Measurements from ENCODE around the gene CPLX1. TPM values are rescaled to one million over a fixed set of nuclear protein-coding genes. Genes with fewer than 3 reads are reported as not detected.
"Not testable (repeated sequence)": the region's sequence is repeated elsewhere in the genome, so short reads cannot be mapped to it uniquely, and the experiment has no call there.

The CPLX1 gene
- total RNA-seq, 1 donor from 2014 or later = 0.64 TPM

DNA sequence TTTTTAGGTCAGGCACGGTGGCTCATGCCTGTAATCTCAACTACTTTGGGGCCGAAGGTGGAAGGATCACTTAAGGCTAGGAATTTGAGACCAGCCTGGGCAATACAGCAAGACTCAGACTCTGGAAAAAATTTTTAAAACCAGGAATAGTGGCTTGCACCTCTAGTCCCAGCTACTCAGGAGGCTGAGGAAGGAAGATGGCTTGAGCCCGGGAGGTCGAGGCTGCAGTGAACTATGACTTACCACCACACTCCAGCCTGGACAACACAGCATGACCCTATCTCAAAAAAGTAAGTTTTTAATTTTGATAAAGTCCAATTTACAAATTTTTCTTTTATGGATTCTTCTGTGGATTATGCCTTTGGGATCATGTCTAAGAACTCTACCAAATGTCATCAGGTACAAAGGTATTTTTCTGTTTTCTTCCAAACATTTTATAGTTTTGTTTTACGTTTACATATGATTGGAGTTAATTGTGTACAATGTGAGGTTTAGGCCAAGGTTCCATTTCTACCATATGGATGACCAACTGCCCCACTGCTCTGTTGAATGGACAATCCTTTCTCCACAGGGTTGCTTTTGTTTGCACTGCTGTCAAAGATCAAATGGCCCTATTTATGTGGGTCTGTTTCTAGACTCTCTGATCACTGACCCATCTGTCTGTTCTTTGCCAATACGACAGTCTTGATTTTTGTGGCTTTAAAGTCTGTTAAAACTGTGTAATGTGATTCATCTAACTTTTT is 48.2 kb downstream of the CPLX1 start:
- Mint-ChIP-seq H3K27me3 (ENCODE audit: low read depth) (no peaks in the 10 kb centered on the region), H3K36me3 (ENCODE audit: low read depth) (peaks cover 70% of the 10 kb centered on the region), H3K9me3 (no peaks in the 10 kb centered on the region), H3K4me3 (ENCODE audit: low read depth) (no peak overlapping the region), H3K27ac (no peak overlapping the region), H3K4me1 (ENCODE audit: low read depth) (peaks cover 45% of the 10 kb centered on the region)
- intact Hi-C loops (cut with micrococcal nuclease) = no loop called here
- no peak for DNase-seq (ENCODE audit: low spot score)

- Mint-ChIP-seq H3K9me3 (no peaks in the 10 kb centered on the region), H3K27ac (no peak overlapping the region), H3K36me3 (ENCODE audit: low read depth) (peaks cover 76% of the 10 kb centered on the region), H3K4me1 (ENCODE audit: low read depth) (peaks cover 39% of the 10 kb centered on the region), H3K4me3 (ENCODE audit: low read depth) (no peak overlapping the region), H3K27me3 (ENCODE audit: low read depth) (no peaks in the 10 kb centered on the region)
- intact Hi-C loops (cut with micrococcal nuclease) = no loop called here
- DNase-seq (ENCODE audit: low spot score) = no peak
Measured at GRCh38 chr4:776743-777441, 49.0 kb downstream of the CPLX1 start.

- H3K27ac Mint-ChIP-seq; intact Hi-C loops (cut with micrococcal nuclease): not testable (repeated sequence)
- peaks cover 36% of the 10 kb centered on the region for H3K4me1 Mint-ChIP-seq (ENCODE audit: low read depth)
Measured at GRCh38 chr4:775485-775884, 50.4 kb downstream of the CPLX1 start.

DNA sequence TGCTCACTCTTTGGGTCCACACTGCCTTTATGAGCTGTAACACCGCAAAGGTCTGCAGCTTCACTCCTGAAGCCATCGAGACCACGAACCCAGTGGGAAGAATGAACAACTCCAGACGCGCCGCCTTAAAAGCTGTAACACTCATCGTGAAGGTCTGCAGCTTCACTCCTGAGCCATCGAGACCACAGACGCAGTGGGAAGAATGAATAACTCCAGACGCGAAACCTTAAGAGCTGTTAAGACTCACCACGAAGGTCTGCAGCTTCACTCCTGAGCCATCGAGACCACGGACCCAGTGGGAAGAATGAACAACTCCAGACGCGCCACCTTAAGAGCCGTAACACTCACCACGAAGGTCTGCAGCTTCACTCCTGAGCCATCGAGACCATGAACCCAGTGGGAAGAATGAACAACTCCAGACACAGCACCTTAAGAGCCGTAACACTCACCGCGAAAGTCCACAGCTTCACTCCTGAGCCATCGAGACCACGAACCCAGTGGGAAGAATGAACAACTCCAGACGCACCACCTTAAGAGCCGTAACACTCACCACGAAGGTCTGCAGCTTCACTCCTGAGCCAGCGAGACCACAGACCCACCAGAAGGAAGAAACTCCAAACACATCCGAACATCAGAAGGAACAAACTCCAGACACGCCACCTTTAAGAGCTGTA is 51.4 kb downstream of the CPLX1 start:
- H3K9me3 Mint-ChIP-seq; H3K27me3 Mint-ChIP-seq (ENCODE audit: low read depth); DNase-seq (ENCODE audit: low spot score); intact Hi-C loops (cut with micrococcal nuclease); H3K27ac Mint-ChIP-seq; H3K4me3 Mint-ChIP-seq (ENCODE audit: low read depth): not testable (repeated sequence)
- Mint-ChIP-seq H3K36me3 (ENCODE audit: low read depth) (peaks cover 77% of the 10 kb centered on the region), H3K4me1 (ENCODE audit: low read depth) (peaks cover 31% of the 10 kb centered on the region)

More at GRCh38 chr4:775485-775884, 50.4 kb downstream of the CPLX1 start:
- peaks cover 77% of the 10 kb centered on the region for H3K36me3 Mint-ChIP-seq (ENCODE audit: low read depth)
- H3K4me3 Mint-ChIP-seq (ENCODE audit: low read depth); H3K9me3 Mint-ChIP-seq; H3K27me3 Mint-ChIP-seq (ENCODE audit: low read depth); DNase-seq (ENCODE audit: low spot score): not testable (repeated sequence)

GRCh38 chr4:773214-773613 is 52.7 kb downstream of the CPLX1 start:
- no peaks in the 10 kb centered on the region for H3K27me3 Mint-ChIP-seq (ENCODE audit: low read depth)
- no peak for DNase-seq (ENCODE audit: low spot score)
- H3K9me3 Mint-ChIP-seq = no peaks in the 10 kb centered on the region
- peaks cover 70% of the 10 kb centered on the region for H3K36me3 Mint-ChIP-seq (ENCODE audit: low read depth)
- H3K4me1 Mint-ChIP-seq (ENCODE audit: low read depth) = peaks cover 28% of the 10 kb centered on the region
- H3K27ac Mint-ChIP-seq = no peak overlapping the region
- intact Hi-C loops (cut with micrococcal nuclease) = no loop called here
- H3K4me3 Mint-ChIP-seq (ENCODE audit: low read depth) = no peak overlapping the region

GRCh38 chr4:772776-773175 is 53.2 kb downstream of the CPLX1 start:
- Mint-ChIP-seq H3K27ac (no peak overlapping the region), H3K27me3 (ENCODE audit: low read depth) (no peaks in the 10 kb centered on the region), H3K4me1 (ENCODE audit: low read depth) (peaks cover 24% of the 10 kb centered on the region), H3K36me3 (ENCODE audit: low read depth) (peaks cover 66% of the 10 kb centered on the region), H3K9me3 (no peaks in the 10 kb centered on the region), H3K4me3 (ENCODE audit: low read depth) (no peak overlapping the region)
- intact Hi-C loops (cut with micrococcal nuclease) = no loop called here
- no peak for DNase-seq (ENCODE audit: low spot score)

GRCh38 chr4:772118-772517 is 53.8 kb downstream of the CPLX1 start:
- intact Hi-C loops (cut with micrococcal nuclease) = no loop called here
- Mint-ChIP-seq H3K4me1 (ENCODE audit: low read depth) (peaks cover 18% of the 10 kb centered on the region), H3K4me3 (ENCODE audit: low read depth) (no peak overlapping the region), H3K36me3 (ENCODE audit: low read depth) (peaks cover 65% of the 10 kb centered on the region), H3K27ac (no peak overlapping the region), H3K9me3 (no peaks in the 10 kb centered on the region), H3K27me3 (ENCODE audit: low read depth) (no peaks in the 10 kb centered on the region)
- DNase-seq (ENCODE audit: low spot score) = no peak

DNA sequence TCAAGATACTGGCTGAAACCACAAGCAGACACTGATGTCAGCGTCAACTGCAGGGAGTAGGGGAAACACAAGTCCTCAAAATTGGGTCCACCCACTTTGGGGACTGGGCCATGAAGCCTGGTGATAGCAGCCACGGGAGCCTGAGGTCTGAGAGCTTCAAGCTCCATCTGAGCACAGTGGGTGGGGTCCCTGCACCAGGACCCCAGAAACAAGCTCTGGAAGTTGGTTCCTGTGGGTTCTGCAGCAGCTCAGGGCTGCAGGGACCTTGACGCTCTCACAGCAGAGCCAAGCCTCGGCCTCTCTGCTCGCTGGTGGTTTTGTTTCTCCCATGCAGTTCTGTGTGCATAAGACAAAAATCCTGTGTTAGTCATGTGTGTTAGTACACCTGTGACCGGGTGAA is 54.5 kb downstream of the CPLX1 start:
- Mint-ChIP-seq H3K4me3 (ENCODE audit: low read depth) (no peak overlapping the region), H3K36me3 (ENCODE audit: low read depth) (peaks cover 65% of the 10 kb centered on the region), H3K27ac (no peak overlapping the region), H3K27me3 (ENCODE audit: low read depth) (no peaks in the 10 kb centered on the region), H3K4me1 (ENCODE audit: low read depth) (peaks cover 15% of the 10 kb centered on the region), H3K9me3 (no peaks in the 10 kb centered on the region)
- intact Hi-C loops (cut with micrococcal nuclease) = no loop called here
- no peak for DNase-seq (ENCODE audit: low spot score)

DNA sequence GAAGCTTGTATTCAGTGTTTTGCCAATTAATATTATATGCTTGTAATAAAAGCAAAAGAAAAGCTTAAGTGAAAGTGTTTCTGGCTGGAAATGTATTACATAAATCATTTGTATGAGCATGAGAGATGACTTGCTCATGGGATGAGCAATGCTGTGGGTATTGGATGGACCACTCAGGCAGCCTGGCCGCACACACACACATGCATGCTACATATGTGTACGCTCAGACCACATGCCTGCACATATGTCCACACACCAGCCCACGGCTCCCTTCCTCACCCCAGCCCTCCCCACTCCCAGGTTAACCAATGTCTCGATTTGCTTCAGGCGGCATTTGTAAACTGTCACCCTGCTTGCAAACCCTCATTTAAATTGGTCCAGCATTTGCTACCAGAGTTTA is 55.9 kb downstream of the CPLX1 start:
- intact Hi-C loops (cut with micrococcal nuclease) = no loop called here
- Mint-ChIP-seq H3K9me3 (no peaks in the 10 kb centered on the region), H3K27ac (no peak overlapping the region), H3K4me1 (ENCODE audit: low read depth) (peaks cover 10% of the 10 kb centered on the region), H3K4me3 (ENCODE audit: low read depth) (no peak overlapping the region), H3K27me3 (ENCODE audit: low read depth) (no peaks in the 10 kb centered on the region), H3K36me3 (ENCODE audit: low read depth) (peaks cover 55% of the 10 kb centered on the region)
- no peak for DNase-seq (ENCODE audit: low spot score)

- H3K36me3 Mint-ChIP-seq (ENCODE audit: low read depth) = peaks cover 55% of the 10 kb centered on the region
- H3K27me3 Mint-ChIP-seq (ENCODE audit: low read depth) = no peaks in the 10 kb centered on the region
- H3K4me1 Mint-ChIP-seq (ENCODE audit: low read depth) = peaks cover 8% of the 10 kb centered on the region
- DNase-seq (ENCODE audit: low spot score) = no peak
- no peak overlapping the region for H3K27ac Mint-ChIP-seq
- H3K9me3 Mint-ChIP-seq = no peaks in the 10 kb centered on the region
- intact Hi-C loops (cut with micrococcal nuclease) = no loop called here
- no peak overlapping the region for H3K4me3 Mint-ChIP-seq (ENCODE audit: low read depth)
Measured at GRCh38 chr4:769511-769910, 56.4 kb downstream of the CPLX1 start.

DNA sequence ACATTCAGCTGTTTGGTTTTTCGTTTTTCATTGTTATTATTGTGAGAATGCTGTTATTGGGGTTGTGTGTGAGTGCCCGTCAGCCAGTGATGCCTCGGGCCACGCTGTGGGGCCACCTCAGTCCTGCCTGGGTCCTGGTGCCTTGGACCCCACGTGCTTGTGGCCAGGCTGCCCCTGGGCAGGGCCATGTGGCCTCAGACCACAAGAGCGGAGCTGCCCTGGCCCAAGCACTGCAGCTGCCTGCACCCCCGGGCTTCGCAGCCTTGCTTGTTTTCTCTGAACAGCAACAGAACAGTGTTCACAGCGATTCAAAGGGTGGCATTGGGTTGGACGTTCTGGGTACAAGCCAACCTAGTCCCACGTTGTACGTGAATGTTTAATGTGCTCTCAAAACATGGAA is 56.9 kb downstream of the CPLX1 start:
- H3K4me1 Mint-ChIP-seq (ENCODE audit: low read depth) = peaks cover 5% of the 10 kb centered on the region
- DNase-seq (ENCODE audit: low spot score) = no peak
- no peaks in the 10 kb centered on the region for H3K27me3 Mint-ChIP-seq (ENCODE audit: low read depth)
- H3K9me3 Mint-ChIP-seq = no peaks in the 10 kb centered on the region
- intact Hi-C loops (cut with micrococcal nuclease) = no loop called here
- no peak overlapping the region for H3K4me3 Mint-ChIP-seq (ENCODE audit: low read depth)
- no peak overlapping the region for H3K27ac Mint-ChIP-seq
- peaks cover 50% of the 10 kb centered on the region for H3K36me3 Mint-ChIP-seq (ENCODE audit: low read depth)

DNA sequence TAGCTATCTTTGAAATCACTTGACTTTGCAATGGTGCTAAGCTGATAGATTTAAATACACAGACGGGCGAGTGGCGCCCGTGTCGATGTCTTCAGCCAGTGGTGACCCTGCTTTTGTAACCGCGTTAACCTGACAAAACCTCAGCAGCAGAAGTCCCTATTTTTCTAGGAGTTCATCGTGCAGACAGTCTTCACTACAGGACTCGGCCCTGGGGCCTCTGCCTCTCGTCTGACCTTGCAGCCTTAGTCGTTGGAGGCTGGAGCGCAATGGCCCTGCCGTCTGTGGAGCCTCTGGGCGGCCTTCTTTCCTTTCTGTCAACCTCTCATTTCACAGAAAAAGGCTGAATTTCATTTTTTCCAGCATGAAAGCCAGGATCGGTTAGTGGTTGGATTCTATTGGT is 57.9 kb downstream of the CPLX1 start:
- Mint-ChIP-seq H3K4me1 (ENCODE audit: low read depth) (peaks cover 7% of the 10 kb centered on the region), H3K27me3 (ENCODE audit: low read depth) (no peaks in the 10 kb centered on the region), H3K36me3 (ENCODE audit: low read depth) (peaks cover 55% of the 10 kb centered on the region), H3K27ac (no peak overlapping the region), H3K4me3 (ENCODE audit: low read depth) (no peak overlapping the region), H3K9me3 (no peaks in the 10 kb centered on the region)
- intact Hi-C loops (cut with micrococcal nuclease) = no loop called here
- DNase-seq (ENCODE audit: low spot score) = no peak
